NCI-H774 (cell line): ENCODE results near the gene FNIP1.
"Not testable (repeated sequence)": the region's sequence is repeated elsewhere in the genome, so short reads cannot be mapped to it uniquely, and the experiment has no call there.

ENCODE experiments used
- DNase-seq: peaks from one replicate; lab custom pipeline; 2025; lab: John Stamatoyannopoulos, UW

The FNIP1 gene

GRCh38 chr5:131637694-131638093 lies 159.1 kb downstream of the FNIP1 start:
- DNase-seq, result no peak

- no peak for DNase-seq
Observed at GRCh38 chr5:131635684-131636572, 160.9 kb downstream of the FNIP1 start.

GRCh38 chr5:131634996-131635683 lies 161.7 kb downstream of the FNIP1 start, which contains the start of gene RAPGEF6:
Gene RAPGEF6 (minus strand): TSS chr5:131635229. CDS start chr5:131635030, 199 bp downstream.
- peak; percentile 98 for DNase-seq

- peak; percentile 57 for DNase-seq
Observed at GRCh38 chr5:131634666-131634995, 162.2 kb downstream of the FNIP1 start.

GRCh38 chr5:131634238-131634637 lies 162.6 kb downstream of the FNIP1 start:
- no peak for DNase-seq

- no peak for DNase-seq
Observed at GRCh38 chr5:131633830-131634229, 163.0 kb downstream of the FNIP1 start.

- DNase-seq, result no peak
Observed at GRCh38 chr5:131630963-131631350, 165.9 kb downstream of the FNIP1 start.

GRCh38 chr5:131630208-131630962 lies 166.4 kb downstream of the FNIP1 start:
- no peak for DNase-seq

GRCh38 chr5:131628990-131629389 lies 167.8 kb downstream of the FNIP1 start:
- DNase-seq, result no peak

GRCh38 chr5:131627207-131627865 lies 169.5 kb downstream of the FNIP1 start:
- DNase-seq, result no peak

- DNase-seq, result no peak
Observed at GRCh38 chr5:131622633-131623032, 174.2 kb downstream of the FNIP1 start.

- DNase-seq, result not testable (repeated sequence)
Observed at GRCh38 chr5:131621164-131621563, 175.7 kb downstream of the FNIP1 start.

GRCh38 chr5:131619102-131619501 lies 177.7 kb downstream of the FNIP1 start:
- DNase-seq, result no peak

GRCh38 chr5:131617140-131617822 lies 179.5 kb downstream of the FNIP1 start:
- DNase-seq, result no peak

GRCh38 chr5:131615957-131616356 lies 180.9 kb downstream of the FNIP1 start:
- DNase-seq, result no peak

GRCh38 chr5:131613423-131613822 lies 183.4 kb downstream of the FNIP1 start:
- DNase-seq, result no peak

- no peak for DNase-seq
Observed at GRCh38 chr5:131611064-131611381, 185.8 kb downstream of the FNIP1 start.

- no peak for DNase-seq
Observed at GRCh38 chr5:131610198-131611063, 186.4 kb downstream of the FNIP1 start.

- no peak for DNase-seq
Observed at GRCh38 chr5:131609774-131610173, 187.0 kb downstream of the FNIP1 start.

- DNase-seq, result no peak
Observed at GRCh38 chr5:131608597-131608996, 188.2 kb downstream of the FNIP1 start.
